ENCODE measurements around the gene RAB11FIP4.
A peak's percentile ranks its signal among the peaks of the same experiment; 100 is the strongest.

The RAB11FIP4 gene

DNA sequence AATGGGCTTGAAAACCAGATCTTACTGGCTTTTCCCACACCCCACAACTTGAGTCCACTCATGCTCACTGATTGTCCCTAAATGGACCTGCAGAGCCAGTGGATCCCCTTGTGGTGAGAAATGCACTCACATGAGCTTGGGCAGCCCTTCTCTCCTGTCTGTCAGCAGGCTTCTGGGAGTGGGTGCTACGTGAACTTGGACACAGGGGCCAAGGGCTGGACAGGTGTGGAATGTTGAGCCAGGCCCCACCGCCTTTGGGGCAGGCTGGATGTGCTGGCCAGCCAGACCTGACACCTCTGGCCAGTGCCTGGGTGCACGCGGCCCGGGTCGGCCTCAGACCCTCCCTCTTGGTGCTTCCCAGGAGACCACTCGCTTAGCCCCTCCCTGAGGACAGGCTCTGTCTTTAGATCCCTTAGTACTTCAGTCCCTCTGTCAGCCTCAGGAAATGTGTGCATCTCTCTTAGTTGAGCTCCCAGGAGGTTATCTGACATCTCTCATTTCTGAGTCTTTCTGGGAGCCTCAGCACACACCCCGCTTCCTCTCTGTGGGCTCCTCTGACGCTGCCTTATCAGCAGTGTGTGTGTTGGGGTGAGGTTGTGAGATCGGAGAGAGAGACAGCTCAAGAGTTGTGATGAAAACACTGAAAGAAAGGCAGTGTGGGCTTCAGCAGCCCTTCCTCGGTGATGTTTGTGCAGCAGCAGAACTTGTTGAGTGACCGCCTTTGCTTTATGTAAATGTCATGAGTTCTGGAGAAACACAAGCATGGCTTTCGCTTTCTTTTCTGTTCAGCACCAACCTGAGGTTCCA, 117.0 kb downstream of the RAB11FIP4 start:
- DNase-seq, result no peak

DNA sequence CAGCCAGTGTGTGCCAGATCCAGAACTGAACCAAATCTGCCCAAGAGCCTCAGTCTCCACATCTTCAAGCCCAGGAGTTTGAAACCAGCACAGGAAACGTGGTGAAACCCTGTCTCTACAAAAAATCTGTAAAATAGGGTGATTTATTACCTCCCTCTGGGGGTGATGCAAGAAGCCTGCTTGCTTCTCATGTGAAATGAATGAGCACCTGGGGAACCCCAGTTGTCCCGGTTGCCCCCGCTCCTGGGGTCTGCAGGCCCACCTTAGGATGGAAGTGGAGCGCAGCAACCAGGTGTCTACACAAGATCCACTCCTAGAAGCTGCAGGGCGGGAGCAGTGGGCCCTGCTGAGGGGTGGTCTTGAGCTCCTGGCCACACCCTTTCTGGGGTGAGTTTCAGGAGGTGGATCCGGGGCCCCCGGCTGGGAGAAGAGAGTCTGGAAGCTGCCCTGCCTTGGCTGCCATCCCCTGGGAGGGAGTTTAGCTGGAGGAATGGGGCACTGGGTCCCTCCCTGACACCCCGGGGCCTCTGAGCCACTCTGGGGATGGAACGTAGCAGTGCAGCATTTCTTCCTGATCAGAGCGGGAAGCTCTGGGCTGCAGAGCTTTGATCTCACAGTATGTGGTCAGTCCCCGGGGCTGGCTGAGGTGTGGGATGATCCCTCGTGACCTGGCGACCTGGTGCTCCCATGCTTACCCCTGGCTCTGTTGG, 117.8 kb downstream of the RAB11FIP4 start:
- no peak for DNase-seq

DNA sequence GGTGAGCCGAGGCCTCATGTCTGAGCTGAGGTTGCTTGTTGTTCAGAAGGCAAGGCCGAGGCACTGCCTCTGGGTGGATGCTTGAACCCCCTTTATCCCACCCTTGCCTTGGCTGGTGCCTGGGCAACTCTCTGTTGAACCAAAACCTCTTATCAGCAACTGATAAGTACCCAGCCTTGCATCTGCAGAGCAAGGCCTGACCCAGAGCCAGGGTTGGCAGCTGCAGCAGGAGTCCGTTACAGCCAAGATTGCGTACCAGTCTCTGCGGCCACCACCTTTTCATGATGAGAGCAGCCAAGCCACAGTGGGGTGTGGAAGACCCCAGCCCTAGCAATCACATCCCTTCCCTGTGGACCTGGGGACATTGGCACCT, 118.3 kb downstream of the RAB11FIP4 start:
- DNase-seq, result no peak

DNA sequence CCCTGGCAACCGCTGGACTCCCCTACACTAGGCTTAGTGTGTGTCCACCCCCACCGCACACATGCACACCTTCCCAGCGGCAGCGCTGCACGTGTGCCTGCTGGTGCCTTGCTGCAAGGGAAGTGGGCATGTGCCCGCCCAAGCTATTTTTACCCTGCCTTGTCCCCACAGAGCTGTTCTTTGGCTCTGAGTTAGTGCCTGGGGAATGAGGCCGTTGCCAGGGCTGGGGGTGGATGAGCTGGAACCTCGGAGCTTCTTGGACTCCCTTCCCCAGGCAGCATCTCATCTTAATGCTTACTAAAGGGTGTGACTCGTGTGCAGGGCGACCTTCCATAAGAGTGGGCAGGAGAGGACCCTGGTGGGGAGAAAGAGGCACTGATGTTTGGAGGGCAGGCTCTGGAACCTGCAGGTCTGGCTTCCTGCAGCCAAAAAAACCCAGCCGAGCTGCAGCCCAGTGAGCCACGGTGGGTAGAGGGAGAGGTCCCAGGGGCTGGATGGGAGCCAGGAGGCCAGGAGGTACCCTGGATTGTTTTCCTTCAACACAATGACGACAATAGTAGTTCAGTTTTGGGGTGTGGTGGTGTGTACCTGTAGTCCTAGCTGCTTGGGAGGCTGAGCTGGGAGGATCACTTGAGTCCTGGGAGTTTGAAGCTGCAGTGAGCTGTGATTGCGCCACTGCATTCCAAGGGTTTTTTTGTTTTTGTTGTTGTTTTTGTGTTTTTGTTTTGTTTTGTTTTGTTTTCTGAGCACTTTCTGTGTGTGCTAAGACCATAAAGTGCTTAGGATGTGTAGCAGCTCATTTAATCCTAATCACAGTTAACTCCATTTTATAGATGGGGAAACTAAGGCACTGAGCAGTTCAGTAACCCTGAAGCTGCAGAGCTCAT, 119.1 kb downstream of the RAB11FIP4 start:
- DNase-seq, result no peak

DNA sequence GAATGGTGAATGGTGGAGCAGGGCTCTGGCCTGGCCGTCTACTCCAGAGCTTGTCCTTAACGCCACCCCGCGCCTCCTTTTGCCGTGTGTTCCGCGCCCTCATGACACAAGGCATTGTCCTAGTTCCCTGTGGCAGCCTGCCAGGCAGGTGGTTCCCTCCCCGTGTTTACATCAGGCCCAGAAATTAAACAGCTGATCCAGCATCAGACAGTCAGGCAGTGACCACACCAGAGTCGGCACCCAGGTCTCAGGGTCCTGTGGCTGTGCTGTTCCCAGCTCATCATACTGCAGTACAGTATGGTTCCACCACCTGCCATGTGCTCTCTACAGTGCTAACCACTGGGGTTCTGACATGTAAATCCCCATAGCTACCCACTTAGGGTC, 119.7 kb downstream of the RAB11FIP4 start:
- DNase-seq, result peak; percentile 77

DNA sequence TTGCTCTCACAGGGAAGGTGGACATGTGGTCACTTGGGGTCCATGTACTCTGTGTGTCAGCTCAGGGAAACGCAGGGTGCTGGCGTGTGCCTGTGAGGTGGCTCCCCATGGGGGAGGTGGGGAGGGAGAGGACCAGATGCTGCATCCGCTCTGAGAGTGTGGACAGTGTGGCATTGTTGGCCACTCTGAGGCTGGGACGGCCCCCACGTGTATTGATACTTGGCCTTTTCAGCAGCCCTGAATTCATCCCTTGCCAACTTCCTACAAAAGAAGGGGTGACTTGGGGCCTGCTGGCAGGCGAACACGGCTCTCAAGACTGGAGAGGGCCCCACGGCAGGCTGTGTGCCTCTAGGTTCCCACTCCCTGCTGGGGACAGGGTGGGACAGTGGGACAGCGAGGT, 120.1 kb downstream of the RAB11FIP4 start:
- no peak for DNase-seq

DNA sequence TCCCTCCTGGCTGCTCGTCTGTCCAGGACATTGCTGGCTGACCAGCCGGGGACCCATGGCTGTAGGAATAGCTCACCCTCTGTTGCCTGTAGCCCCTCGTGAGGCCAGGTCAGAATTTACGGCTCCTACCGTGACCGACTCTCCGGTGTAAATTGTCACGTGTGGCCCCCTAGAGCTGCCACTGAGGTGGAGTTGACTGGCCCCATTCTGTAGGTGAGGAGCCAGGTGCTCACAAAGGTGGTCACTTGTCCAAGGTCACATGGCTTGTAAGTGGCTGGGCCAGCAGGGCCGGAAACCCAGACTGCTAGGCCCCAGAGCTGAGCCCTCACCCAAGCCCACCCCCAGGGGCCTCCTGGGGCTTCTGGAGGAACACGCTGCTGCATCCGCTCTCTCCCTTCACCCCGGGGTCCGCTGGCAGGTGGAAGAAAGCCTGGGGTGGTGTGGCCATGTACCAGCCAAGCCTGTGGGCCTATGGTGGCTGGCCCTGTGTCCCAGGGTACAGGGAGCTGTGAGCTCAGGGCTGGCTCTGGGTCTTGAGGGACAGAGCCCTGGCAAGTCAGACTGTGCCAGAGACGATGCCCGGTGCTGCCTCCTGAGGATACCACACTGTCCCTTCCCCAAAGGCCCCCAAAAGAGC, 120.7 kb downstream of the RAB11FIP4 start:
- no peak for DNase-seq

DNA sequence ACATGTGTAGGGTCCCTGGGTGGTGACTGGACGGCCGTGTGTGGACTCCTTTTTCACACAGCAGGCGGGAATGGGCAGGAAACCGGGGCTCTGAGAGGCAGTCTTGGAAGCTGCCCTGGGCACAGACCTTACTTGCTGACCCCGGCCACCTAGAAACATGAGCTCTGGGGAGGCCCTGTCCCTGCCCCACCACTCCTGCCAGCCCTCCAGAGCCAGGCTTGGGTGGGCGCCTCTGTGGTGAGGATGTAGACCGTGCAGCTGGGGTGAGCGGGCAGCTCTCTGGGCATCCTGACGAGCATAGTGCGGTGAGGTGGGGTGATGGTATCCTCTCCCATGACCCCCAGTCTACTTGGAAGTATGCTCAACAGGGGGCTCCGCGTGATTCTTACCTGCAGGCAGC, 121.3 kb downstream of the RAB11FIP4 start:
- no peak for DNase-seq

DNA sequence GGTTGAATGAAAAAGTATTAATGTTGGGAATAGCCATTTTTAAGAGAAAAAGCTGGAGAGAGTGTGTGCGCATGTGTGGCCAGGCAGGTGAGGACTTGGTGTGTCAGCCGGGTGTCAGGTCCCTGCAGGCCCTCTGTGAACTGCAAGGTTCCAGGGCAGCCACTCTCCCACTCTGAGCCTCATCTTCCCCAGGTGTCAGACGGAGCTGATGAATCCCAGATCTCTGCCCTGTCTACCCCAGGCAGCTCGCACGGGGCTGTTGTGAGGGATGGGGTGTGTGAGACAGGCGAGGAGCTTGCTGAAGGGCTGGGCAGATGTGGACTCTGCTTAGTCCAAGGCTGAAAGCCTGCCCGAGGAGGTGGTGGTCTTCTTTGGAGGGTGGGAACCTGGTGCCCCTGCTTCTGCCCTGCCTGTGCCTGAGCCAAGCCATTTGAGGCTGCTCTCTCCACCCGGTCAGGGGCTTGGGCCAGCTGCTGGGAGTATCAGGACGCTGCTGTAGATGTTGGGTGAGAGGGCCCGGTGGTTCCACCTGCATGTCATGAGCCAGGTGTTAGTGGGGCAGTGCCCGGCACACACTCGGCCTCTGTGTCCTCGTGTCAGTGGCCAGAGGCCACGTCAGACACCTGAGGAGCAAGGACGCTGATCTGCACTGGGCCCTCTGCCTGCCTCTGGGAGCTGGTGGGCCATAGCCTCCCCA, 122.4 kb downstream of the RAB11FIP4 start:
- DNase-seq, result no peak

DNA sequence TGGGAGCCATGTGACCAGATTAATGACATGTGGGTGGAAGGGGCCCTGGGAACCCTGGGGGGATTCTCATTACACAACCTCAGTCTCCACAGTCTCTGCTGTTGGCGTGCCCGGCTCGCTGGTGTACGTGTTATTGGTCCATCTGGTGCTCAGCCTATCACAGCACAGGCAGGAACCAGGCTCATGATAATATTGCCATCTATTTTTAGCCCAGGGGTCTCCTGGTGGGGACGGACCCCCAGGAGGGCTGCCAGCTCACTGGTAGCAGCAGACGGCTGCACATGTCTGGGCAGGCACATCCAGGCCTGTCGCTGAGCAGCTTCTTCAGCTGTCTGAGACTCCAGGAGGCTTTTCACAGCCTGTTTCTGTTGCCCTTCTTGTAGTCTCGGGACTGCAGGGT, 123.8 kb downstream of the RAB11FIP4 start:
- no peak for DNase-seq

DNA sequence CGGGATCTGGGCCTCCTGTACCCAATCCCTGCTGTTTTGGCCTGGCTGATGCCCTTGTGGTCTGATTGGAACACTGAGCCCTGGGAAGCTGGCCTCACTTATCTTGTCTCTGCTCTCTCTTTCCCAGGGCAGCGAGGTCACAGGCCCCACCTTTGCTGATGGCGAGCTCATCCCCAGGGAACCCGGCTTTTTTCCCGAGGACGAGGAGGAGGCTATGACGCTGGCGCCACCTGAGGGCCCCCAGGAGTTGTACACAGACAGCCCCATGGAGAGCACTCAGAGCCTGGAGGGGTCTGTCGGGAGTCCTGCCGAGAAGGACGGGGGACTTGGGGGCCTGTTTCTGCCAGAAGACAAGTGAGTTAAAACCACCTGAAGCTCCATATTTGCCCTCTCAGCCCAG, 126.0 kb downstream of the RAB11FIP4 start:
- no peak for DNase-seq

DNA sequence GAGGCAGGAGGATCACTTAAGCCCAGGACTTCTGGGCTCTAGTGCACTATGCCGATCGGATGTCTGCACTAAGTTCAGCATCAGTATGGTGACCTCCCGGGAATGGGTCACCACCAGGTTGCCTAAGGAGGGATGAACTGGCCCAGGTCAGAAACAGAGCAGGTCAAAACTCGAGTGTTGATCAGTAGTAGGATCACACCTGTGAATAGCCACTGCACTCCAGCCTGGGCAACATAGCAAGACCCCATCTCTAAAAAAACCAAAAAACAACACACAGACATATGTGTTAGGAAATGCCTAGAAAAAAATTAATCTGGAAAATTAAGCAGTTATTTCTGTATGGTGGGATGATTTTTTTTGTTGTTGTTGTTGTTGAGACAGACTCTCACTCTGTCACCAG, 127.0 kb downstream of the RAB11FIP4 start:
- no peak for DNase-seq

DNA sequence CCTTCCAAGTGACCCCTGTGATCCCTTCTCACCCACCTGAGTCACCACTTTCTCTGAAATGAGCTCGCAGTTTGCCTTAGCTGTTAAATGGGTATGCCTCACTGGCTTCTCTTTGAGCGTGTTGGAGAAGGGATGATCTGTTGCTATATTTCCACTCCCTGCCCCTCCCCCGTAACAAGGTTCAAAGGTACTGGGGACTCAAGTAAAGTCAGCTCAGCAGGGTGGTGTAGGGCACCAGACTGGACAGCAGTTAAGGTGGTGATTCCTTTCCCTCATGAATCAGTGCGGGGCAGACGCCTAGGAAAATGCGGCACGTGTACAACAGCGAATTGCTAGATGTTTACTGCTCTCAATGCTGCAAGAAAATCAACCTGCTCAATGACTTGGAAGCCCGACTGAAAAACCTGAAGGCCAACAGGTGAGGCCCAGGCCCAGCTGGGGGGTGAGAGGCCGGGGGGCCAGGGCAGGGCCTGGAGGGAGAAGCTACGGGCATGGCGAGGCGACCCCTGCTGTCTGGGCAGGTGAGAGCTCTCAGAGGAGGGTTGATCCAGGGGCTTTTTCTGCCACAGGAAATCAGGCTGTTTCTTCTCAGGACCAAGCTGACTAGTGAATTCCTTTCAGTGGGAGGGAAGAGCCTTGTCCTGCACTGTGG, 130.3 kb downstream of the RAB11FIP4 start:
- DNase-seq, result no peak

DNA sequence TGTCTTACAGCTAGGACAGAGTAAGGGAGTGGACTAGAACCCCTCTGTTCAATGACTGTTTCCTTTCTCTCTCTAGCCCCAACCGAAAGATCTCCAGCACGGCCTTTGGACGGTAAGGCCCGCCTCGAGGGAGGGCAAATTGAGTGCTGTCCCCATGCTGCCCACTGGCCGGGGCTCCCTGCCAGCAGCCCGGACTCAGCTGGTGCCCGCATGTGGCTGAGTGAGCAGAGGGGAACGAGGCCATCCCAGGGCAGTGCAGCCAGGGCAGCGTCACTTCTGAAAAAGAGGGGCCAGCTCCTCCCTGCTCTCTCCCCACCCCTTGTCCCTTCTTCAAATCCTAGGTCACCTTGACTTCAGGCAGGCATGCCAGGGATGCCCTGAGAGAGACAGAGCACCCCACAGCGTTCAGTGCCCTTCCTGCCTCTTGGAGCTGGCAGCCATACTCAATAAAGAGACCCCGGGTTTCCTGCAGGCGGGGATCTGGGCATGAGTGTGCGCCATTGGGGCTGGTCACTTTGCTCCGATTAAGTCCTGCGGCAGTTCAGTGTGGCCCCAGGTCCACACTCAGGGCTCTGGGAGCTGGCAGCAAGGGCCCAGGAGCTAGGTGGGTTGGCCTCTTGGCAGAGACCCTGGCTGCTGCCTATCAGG, 130.9 kb downstream of the RAB11FIP4 start:
- no peak for DNase-seq

DNA sequence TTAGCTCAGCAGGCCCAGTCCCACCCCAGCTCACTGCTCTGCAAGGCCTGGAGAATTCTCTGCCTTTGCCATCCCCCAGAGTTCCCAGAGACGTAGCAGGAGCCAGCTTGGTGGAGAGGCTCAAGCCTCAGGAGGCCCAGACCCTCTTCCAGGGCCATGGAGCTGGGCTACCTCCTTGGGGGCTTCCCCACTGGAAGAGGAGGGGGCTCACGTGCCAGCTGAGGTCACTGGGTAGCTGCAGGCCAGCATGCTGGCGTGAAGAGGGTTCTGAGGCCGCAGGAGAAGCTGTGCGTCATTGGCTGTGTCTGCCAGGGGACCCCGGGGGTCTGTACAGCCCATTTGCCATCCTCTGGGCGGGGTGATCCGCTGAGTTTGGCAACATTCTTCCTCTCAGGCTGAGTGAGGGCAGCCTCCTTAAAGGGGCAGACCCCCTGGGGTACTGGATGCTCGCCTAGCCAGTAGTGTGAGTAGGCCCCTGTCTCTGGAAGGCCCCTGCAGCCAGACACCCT, 131.6 kb downstream of the RAB11FIP4 start:
- no peak for DNase-seq

DNA sequence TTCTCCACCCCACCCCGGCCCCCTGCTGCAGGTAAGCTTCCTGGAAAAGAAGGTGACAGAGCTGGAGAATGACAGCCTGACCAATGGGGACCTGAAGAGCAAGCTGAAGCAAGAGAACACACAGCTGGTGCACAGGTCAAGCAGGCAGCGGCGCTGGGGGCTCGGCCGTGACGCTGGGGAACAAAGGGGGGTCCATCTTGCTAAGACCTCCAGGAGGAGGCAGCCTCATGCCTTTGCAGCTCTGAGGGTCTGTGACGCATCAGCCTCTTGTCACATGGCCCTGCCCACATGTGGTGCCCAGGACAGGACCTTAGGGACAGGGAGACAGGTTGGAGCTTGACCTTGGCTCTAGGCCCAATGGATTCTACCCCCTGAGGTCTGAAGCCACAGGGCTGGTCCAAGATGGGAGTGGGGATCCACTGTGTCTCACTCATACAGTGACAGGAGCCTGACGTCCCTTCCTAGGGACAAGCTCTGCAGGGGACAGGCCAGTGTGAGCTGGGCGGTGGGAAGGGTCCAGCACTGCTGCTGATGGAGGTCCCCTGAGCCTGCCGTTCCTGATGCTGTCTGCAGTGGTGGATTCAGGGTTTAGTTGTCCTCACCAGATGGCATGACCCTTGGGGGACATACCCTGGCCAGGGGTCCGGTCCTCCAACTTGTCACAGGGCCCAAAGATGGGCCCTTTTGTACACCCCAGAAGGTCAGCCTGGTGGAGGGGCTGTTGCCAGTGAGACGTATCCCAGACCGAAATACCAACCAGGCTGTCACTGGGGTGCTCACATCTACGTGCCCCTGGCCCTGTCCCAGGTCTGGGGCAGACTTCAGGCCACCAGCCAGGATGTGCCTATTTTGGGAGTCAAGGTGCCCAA, 132.6 kb downstream of the RAB11FIP4 start:
- no peak for DNase-seq

DNA sequence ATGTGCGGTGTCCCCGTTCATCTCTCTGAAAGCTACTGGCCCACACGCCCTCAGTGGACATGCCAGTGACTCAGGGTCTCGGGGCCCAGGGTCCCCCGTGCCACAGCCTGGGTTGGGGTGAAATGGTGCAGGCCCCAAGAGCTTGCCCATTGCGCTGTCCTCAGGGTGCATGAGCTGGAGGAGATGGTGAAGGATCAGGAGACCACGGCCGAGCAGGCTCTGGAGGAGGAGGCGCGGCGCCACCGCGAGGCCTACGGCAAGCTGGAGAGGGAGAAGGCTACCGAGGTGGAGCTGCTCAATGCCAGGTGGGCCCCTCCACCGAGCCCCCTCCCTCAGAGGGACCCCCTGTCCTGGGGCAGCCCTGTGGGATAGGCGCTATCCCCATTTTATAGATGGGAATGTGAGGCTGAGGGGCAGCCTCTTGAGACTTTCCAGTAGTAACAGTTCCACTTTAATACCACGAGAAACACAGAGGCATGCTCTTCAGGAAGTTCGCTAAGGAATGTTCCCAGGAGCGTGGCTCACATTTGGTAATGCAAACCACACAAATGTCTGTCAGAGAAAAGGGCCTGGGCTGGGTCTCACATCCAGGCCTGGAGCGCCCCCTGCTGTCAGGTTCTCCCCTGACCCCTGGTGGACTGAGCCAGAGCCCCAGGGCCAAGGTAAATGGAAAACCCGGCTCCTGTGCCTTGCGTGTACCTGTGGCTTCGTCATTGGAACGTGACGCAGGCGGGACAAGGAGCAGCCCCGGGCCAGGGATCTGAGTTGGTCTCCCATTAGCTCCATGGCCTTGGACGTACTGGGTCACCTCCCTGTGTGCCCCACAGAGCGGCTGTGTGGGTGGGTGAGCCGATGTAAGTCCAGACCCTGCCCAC, 133.7 kb downstream of the RAB11FIP4 start:
- peak; percentile 28 for DNase-seq

DNA sequence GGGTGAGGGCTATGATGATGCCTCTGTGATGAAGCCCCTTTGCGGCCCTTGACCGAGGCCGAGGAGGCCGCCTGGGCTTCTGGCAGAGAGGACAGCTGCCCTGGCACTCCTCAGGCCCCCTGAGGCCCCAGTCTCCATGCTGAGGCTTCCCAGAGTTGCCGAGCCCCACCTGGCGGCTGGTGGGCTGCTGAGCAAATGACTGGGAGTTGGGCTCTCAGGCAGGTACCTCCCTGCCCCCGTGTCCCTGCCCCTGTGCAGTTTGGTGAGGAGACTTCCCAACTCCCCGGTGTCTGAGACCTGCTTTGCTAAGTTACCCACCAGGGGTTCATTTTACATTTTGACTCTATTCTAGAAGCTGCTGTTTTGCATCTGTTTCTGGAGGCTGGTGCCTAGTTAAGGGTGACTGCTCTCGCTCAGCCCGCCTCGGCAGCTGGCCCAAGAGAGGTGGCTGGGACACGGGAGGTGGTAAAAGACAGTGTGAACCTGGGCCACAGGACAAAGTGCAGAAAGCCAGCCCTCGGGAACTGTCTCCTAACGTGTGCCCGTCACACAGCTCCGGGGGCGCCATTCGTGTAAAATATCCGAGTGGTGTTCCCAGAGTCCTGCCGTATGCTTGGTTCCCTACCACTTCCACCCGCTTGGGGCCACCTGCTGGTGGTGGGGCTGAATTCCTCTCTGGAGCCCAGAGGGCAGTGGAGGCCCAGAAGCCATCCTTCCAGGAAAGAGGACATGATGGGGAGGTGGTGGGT, 134.5 kb downstream of the RAB11FIP4 start:
- DNase-seq, result no peak
